Transverse colon (tissue), 3 donors: ENCODE measurements around the gene OGG1.

Experiments
- CTCF ChIP-seq, 5 experiments: fragments of 200-600 bp in 3 of 5; fragments of 450-650 bp in 2 of 5; sonication (generic) in 3 of 5; IDR thresholded peaks; 1 replicate in 2 of 5; 2 replicates in 3 of 5; pipeline ENCODE4 v1.5.1; 2016 to 2017; ENCODE audit warnings: antibody characterized with exemption in 5 of 5, inconsistent platforms in 3 of 5, mild to moderate bottlenecking in 2 of 5, moderate library complexity in 1 of 5
- POLR2A ChIP-seq: fragments of 450-650 bp; IDR thresholded peaks from one replicate; pipeline ENCODE4 v1.6.1; 2016; ENCODE audit warnings: antibody characterized with exemption, mild to moderate bottlenecking, moderate library complexity

- TF ChIP-seq CTCF (IDR thresholded peaks at IDR 0.05) (no peak), POLR2A (no peak)
Measured at GRCh38 chr3:9729419-9729818, 20.3 kb upstream of the OGG1 start.
